Fibroblast of mammary gland (primary cell): ENCODE data around the gene QPRT.
"Not testable (repeated sequence)": the region's sequence is repeated elsewhere in the genome, so short reads cannot be mapped to it uniquely, and the experiment has no call there.

Experiments used
- DNase-seq: peaks from one replicate; pipeline ENCODE4 v3.0.0-alpha.2; 2010; ENCODE audit warnings: low read depth
- H3K4me3 ChIP-seq: 2 replicates; pipeline ENCODE4 v1.5.1; 2011; ENCODE audit warnings: low read depth, mild to moderate bottlenecking, low read length, moderate library complexity; ENCODE audit not compliant: control insufficient read depth
- TF ChIP-seq, protein P1 (sequence below): conservative IDR thresholded peaks from 2 replicates; pipeline ENCODE4 v1.5.1; 2011; ENCODE audit warnings: low read depth, low read length, inconsistent platforms; ENCODE audit not compliant: control insufficient read depth, insufficient read depth

QPRT gene

DNA sequence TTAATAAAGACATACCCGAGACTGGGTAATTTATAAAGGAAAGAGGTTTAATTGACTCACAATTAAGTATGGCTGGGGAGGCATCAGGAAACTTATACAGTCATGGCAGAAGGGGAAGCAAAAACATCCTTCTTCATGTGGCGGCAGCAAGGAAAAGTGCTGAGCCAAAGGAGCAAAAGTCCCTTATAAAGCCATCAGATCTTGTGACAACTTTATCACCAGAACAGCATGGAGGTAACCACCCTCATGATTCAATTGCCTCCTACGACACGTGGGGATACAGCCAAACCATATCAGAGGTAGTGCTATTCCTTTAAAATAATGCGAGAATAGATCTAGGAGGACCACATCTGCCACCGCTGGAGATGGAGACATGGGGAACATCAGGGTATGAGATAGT lies 57.8 kb downstream of the QPRT start:
- no peak overlapping the region for H3K4me3 ChIP-seq
- DNase-seq: no peak
- TF ChIP-seq, protein P1, sequence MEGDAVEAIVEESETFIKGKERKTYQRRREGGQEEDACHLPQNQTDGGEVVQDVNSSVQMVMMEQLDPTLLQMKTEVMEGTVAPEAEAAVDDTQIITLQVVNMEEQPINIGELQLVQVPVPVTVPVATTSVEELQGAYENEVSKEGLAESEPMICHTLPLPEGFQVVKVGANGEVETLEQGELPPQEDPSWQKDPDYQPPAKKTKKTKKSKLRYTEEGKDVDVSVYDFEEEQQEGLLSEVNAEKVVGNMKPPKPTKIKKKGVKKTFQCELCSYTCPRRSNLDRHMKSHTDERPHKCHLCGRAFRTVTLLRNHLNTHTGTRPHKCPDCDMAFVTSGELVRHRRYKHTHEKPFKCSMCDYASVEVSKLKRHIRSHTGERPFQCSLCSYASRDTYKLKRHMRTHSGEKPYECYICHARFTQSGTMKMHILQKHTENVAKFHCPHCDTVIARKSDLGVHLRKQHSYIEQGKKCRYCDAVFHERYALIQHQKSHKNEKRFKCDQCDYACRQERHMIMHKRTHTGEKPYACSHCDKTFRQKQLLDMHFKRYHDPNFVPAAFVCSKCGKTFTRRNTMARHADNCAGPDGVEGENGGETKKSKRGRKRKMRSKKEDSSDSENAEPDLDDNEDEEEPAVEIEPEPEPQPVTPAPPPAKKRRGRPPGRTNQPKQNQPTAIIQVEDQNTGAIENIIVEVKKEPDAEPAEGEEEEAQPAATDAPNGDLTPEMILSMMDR: no peak

DNA sequence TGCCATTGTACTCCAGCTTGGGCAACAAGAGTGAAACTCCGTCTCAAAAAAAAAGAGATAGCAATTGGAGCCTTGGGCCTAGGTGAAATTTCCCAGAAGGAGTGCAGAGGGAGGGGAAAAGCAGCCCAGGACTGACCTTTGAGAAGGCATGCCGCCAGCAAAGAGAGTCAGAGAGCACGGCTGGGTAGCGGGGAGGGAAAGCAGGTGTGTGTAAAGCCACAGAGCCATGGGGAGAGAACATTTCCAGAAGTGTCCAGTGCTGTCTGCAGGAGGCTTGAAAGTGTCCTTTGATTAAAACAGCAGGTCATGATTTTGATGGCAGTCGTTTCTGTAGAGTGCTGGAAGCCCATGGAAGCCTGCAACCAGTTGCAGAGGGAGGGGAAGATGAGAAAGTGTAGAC lies 58.7 kb downstream of the QPRT start:
- TF ChIP-seq, protein P1: no peak
- DNase-seq: no peak
- no peak overlapping the region for H3K4me3 ChIP-seq

DNA sequence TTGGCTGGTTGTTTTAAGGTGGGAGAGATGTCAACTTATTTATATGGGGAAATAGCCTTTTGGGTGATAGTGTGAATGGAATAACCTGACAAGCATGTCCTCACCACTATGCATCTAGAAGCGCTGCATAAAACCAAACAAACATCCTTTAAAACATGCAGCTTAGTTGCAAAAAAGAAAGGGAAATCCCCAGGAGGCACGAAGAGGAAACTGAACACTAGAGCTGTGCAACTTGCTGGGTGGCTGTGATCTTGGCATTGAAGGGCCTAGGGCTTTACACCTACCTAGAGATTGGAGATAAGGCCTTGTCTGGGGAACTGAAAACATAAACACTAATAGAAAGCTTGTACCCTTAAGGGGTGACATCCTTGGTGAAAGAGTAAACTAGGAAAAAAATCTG lies 59.5 kb downstream of the QPRT start:
- no peak overlapping the region for H3K4me3 ChIP-seq
- TF ChIP-seq, protein P1: no peak
- DNase-seq: no peak

DNA sequence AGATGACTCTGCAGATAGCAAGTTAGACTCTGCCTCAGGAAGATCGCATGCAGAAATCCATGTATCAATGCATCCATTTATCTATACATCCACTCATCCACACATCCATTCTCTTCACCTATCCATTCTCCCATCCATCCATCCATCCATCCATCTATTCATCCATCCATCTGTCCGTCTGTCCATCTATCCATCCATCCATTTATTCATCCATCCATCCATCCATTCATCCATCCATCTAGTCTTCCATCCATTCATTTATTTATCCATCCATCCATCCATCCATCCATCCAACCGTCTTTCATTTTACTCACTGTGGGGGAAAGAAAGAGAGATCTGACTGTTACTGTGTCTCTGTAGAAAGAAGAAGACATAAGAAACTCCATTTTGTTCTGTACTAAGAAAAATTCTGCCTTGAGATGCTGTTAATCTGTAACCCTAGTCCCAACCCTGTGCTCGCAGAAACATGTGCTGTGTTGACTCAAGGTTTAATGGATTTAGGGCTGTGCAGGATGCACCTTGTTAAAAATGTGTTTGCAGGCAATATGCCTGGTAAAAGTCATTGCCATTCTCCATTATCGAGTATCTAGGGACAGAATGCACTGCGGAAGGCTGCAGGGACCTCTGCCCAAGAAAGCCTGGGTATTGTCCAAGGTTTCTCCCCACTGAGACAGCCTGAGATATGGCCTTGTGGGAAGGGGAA lies 61.1 kb downstream of the QPRT start:
- H3K4me3 ChIP-seq, DNase-seq: not testable (repeated sequence)

DNA sequence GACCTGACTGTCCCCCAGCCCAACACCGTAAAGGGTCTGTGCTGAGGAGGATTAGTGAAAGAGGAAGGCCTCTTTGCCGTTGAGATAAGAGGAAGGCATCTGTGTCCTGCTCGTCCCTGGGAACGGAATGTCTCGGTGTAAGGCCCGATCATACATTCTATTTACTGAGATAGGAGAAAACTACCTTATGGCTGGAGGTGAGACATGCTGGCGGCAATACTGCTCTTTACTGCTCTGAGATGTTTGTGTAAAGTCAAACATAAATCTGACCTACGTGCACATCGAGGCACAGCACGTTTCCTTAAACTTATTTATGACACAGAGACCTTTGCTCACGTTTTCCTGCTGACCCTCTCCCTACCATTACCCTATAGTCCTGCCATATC lies 61.6 kb downstream of the QPRT start:
- DNase-seq, H3K4me3 ChIP-seq: not testable (repeated sequence)

DNA sequence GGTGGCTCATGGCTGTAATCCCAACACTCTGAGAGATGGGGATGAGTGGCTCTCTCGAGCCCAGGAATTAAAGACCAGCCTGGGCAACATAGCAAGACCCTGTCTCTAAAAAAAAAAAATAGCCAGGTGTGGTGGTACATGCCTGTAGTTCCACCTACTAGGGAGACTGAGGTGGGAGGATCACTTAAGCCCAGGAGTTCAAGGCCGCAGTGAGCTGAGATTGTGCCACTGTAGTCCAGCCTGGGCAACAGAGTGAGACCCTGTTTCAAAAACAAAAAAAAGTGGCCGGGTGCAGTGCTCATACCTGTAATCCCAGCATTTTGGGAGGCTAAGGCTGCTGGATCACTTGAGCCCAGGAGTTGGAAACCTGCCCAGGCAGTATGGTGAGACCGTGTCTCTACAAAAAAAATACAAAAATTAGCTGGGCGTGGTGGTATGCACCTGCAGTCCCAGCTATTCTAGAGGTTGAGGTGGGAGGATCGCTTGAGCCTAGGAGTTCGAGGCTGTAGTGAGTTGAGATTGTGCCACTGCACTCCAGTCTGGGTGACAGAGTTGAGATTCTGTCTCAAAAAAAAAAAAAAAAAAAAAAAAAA lies 63.8 kb downstream of the QPRT start:
- no peak overlapping the region for H3K4me3 ChIP-seq
- TF ChIP-seq, protein P1: no peak
- no peak for DNase-seq

DNA sequence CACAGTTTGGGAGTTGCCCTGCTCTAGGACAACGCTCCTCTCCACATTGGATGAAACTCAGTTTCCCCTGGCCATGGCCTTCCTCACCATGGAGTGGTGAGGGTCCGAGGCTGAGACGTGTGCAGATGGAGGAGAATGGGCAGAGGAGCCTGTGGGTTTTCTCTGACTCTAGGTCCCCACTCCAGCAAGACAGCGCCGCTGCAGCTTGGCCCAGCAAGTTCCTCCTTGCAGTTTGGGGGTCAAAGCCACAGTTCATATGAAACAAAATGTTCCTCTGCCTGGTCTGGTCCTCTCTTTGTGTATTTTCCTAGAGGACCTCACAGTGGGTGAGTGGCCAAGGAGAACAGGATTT lies 64.5 kb downstream of the QPRT start:
- H3K4me3 ChIP-seq: no peak overlapping the region
- DNase-seq: no peak
- TF ChIP-seq, protein P1: no peak

DNA sequence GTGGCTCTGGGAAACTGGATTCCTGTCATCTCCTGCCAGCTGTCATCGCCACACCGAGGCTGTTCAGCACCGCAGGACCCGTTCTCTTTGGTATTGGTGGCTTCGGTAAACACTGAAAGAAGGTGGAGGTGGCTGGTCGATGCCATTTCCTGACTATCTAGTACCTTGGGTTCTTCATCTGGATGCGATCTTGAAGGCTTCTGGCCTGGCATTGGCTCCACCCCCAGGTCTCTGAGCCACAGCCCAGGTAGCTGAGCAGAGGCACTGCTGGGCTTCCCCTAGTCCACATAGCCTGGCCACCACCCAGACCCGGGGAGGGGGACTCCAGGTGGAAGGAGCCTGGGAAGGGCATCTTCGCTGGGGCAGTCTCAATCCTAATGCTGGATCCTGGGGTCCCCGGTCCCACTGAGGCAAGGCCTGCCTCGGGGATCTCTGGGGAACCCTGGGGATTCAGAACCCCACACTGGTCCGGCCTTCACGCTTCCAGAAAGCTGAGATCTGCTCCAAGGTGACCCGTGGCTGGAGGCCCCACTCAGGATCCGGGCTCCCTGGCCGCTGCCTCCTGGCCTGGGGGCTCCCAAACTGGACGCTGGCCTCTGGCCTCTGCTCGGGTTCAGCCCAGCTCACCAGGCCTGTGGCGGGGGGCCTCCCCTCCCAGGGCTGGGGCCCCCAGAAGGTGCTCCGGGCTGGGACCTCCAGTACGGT lies 65.0 kb downstream of the QPRT start:
- H3K4me3 ChIP-seq: no peak overlapping the region
- TF ChIP-seq, protein P1: no peak
- DNase-seq: no peak
